ENCODE data around the gene C16orf89. TPM values are rescaled to one million over a fixed set of nuclear protein-coding genes. Genes with fewer than 3 reads are reported as not detected.
"Not testable (repeated sequence)": the region's sequence is repeated elsewhere in the genome, so short reads cannot be mapped to it uniquely, and the experiment has no call there.

C16orf89 gene
- polyA plus RNA-seq, 3 donors = not detected

DNA sequence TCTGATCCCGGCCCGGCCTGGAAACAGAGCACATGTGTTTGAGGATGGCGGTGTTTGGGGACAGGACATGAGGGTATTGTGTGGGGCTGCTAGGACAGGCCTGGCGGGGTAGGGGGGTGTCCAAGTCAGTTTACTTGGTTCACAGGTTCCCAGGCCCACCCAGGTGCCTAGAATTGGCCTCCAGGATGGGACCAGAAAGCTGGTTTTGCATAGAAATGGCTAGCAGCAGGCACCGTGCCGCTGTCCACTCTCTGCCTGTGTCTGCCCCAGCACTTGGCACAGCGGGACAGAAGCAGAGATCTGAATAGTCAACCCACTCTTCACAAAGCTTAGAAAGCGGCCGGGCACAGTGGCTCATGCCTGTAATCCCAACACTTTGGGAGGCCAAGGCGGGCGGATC is 20.0 kb upstream of the C16orf89 start:
- H3K4me1 Mint-ChIP-seq; H3K27ac ChIP-seq (ENCODE audit: low read depth in 1 of 2, low read length in 2 of 2); DNase-seq; H3K4me3 Mint-ChIP-seq; H3K4me3 ChIP-seq (replicated peaks in 1 of 3; ENCODE audit: low read depth in 2 of 3, low read length in 3 of 3); H3K79me2 ChIP-seq (ENCODE audit: insufficient read depth, low read length); intact Hi-C loops (cut with micrococcal nuclease); H3K9me3 Mint-ChIP-seq; H2AFZ ChIP-seq (ENCODE audit: insufficient read depth, low read depth, low read length, poor library complexity, severe bottlenecking); H3K27me3 Mint-ChIP-seq (ENCODE audit: low read depth in 3 of 3); H3K9me3 ChIP-seq (replicated peaks in 1 of 2; ENCODE audit: control insufficient read depth in 1 of 2, insufficient read depth in 1 of 2, low read length in 2 of 2); H3K4me2 ChIP-seq (replicated peaks; ENCODE audit: extremely low read depth, low read length, poor library complexity, severe bottlenecking); H3K27me3 ChIP-seq (ENCODE audit: control insufficient read depth in 2 of 2, insufficient read depth in 2 of 2, low read length in 2 of 2); H3K9ac ChIP-seq (ENCODE audit: insufficient read depth, low read length, poor library complexity, severe bottlenecking); H3K4me1 ChIP-seq (ENCODE audit: control insufficient read depth in 1 of 2, insufficient read depth in 2 of 2, low read length in 2 of 2); H4K20me1 ChIP-seq (ENCODE audit: insufficient read depth, low read length): not testable (repeated sequence)
- 93% methylated on average over 7 of the region's 11 CpGs for WGBS (ENCODE audit: insufficient coverage)
- H3K36me3 ChIP-seq (replicated peaks in 1 of 2; ENCODE audit: control insufficient read depth in 1 of 2, insufficient read depth in 2 of 2, low read length in 2 of 2) = peaks cover 16 to 31% of the 10 kb centered on the region in 2 donors
- Mint-ChIP-seq H3K36me3 (peaks cover 46 to 85% of the 10 kb centered on the region in 2 donors), H3K27ac (peak overlapping the region in 1 of 7 donors; percentile 75)

DNA sequence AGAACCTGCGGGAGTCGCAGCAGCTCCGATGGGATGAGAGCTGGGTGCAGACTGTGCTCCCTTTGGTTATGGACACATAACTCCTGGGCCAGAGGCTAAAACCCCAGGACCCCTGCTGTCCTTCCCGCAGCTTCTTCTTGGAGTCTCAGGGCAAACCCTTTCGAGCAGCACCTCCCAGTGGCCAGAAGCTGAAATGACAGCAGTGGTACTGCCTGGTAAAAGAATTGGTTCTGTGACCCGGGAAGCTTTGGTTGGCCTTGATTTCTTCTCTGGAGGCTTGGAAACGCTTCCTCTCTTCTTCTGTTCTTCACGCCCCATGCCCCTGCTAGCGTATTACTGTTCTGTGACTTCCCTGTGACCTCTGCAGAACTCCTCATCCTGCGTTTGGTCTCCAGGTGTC is 19.0 kb upstream of the C16orf89 start:
- peaks cover 44 to 88% of the 10 kb centered on the region in 2 donors for H3K36me3 Mint-ChIP-seq
- H4K20me1 ChIP-seq (ENCODE audit: insufficient read depth, low read length); H3K27me3 Mint-ChIP-seq (ENCODE audit: low read depth in 3 of 3); H3K27ac ChIP-seq (ENCODE audit: low read depth in 1 of 2, low read length in 2 of 2); H3K4me3 ChIP-seq (replicated peaks in 1 of 3; ENCODE audit: low read depth in 2 of 3, low read length in 3 of 3); intact Hi-C loops (cut with micrococcal nuclease); H3K9me3 Mint-ChIP-seq; H3K27ac Mint-ChIP-seq; H3K4me3 Mint-ChIP-seq; H3K9ac ChIP-seq (ENCODE audit: insufficient read depth, low read length, poor library complexity, severe bottlenecking); H3K4me1 ChIP-seq (ENCODE audit: control insufficient read depth in 1 of 2, insufficient read depth in 2 of 2, low read length in 2 of 2); H3K79me2 ChIP-seq (ENCODE audit: insufficient read depth, low read length); H3K4me2 ChIP-seq (replicated peaks; ENCODE audit: extremely low read depth, low read length, poor library complexity, severe bottlenecking); H3K9me3 ChIP-seq (replicated peaks in 1 of 2; ENCODE audit: control insufficient read depth in 1 of 2, insufficient read depth in 1 of 2, low read length in 2 of 2); H3K27me3 ChIP-seq (ENCODE audit: control insufficient read depth in 2 of 2, insufficient read depth in 2 of 2, low read length in 2 of 2); H3K4me1 Mint-ChIP-seq; H2AFZ ChIP-seq (ENCODE audit: insufficient read depth, low read depth, low read length, poor library complexity, severe bottlenecking): not testable (repeated sequence)
- H3K36me3 ChIP-seq (replicated peaks in 1 of 2; ENCODE audit: control insufficient read depth in 1 of 2, insufficient read depth in 2 of 2, low read length in 2 of 2) = peaks cover 23 to 31% of the 10 kb centered on the region in 2 donors
- TF ChIP-seq, protein P1, sequence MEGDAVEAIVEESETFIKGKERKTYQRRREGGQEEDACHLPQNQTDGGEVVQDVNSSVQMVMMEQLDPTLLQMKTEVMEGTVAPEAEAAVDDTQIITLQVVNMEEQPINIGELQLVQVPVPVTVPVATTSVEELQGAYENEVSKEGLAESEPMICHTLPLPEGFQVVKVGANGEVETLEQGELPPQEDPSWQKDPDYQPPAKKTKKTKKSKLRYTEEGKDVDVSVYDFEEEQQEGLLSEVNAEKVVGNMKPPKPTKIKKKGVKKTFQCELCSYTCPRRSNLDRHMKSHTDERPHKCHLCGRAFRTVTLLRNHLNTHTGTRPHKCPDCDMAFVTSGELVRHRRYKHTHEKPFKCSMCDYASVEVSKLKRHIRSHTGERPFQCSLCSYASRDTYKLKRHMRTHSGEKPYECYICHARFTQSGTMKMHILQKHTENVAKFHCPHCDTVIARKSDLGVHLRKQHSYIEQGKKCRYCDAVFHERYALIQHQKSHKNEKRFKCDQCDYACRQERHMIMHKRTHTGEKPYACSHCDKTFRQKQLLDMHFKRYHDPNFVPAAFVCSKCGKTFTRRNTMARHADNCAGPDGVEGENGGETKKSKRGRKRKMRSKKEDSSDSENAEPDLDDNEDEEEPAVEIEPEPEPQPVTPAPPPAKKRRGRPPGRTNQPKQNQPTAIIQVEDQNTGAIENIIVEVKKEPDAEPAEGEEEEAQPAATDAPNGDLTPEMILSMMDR (IDR thresholded peaks at IDR 0.05) = peak; percentile 75
- WGBS (ENCODE audit: insufficient coverage) = 94% methylated on average over 7 of the region's 10 CpGs
- DNase-seq = peak; percentile 18 to 35 (median 34)

DNA sequence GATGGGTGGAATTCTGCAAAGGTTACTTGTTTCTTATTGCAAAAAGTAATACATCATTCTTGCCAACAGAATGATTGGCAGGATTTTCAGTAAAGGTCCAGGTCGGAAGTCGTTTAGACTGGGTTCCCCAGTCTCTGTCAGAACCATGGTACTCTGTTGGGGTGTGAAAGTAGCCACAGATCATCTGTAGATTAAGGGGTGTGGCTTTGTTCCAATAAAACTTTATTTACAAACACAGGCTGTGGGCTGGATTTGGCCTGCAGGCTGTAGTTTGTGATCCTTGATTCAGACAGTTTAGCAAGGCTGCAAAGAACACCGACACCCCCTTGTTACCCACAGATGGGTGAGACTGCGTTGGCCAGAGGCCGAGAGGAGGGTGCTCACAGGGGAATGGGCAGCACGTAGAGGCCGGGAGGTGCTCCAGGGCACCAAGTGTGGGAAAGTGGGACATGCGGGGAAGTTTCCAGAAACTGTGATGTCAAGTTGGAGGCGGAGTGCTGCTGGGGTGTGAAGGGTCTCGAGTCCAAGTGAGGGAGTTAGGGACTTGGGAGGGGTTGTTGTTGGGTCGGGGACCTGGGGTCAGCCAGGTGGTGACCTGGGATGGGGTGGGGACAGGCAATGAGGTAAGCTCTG is 18.5 kb upstream of the C16orf89 start:
- H3K9ac ChIP-seq (ENCODE audit: insufficient read depth, low read length, poor library complexity, severe bottlenecking); H2AFZ ChIP-seq (ENCODE audit: insufficient read depth, low read depth, low read length, poor library complexity, severe bottlenecking); H3K4me1 ChIP-seq (ENCODE audit: control insufficient read depth in 1 of 2, insufficient read depth in 2 of 2, low read length in 2 of 2); H4K20me1 ChIP-seq (ENCODE audit: insufficient read depth, low read length); H3K27ac ChIP-seq (ENCODE audit: low read depth in 1 of 2, low read length in 2 of 2); H3K9me3 ChIP-seq (replicated peaks in 1 of 2; ENCODE audit: control insufficient read depth in 1 of 2, insufficient read depth in 1 of 2, low read length in 2 of 2); H3K79me2 ChIP-seq (ENCODE audit: insufficient read depth, low read length); DNase-seq; H3K4me2 ChIP-seq (replicated peaks; ENCODE audit: extremely low read depth, low read length, poor library complexity, severe bottlenecking); H3K27me3 Mint-ChIP-seq (ENCODE audit: low read depth in 3 of 3); H3K4me3 ChIP-seq (replicated peaks in 1 of 3; ENCODE audit: low read depth in 2 of 3, low read length in 3 of 3); H3K9me3 Mint-ChIP-seq; intact Hi-C loops (cut with micrococcal nuclease); H3K4me1 Mint-ChIP-seq; H3K27me3 ChIP-seq (ENCODE audit: control insufficient read depth in 2 of 2, insufficient read depth in 2 of 2, low read length in 2 of 2); H3K4me3 Mint-ChIP-seq: not testable (repeated sequence)
- Mint-ChIP-seq H3K27ac (peak overlapping the region in 2 of 7 donors; percentile 40 to 46), H3K36me3 (peaks cover 49 to 89% of the 10 kb centered on the region in 2 donors)
- peaks cover 23 to 31% of the 10 kb centered on the region in 2 donors for H3K36me3 ChIP-seq (replicated peaks in 1 of 2; ENCODE audit: control insufficient read depth in 1 of 2, insufficient read depth in 2 of 2, low read length in 2 of 2)
- 100% methylated on average over 3 of the region's 11 CpGs for WGBS (ENCODE audit: insufficient coverage)

DNA sequence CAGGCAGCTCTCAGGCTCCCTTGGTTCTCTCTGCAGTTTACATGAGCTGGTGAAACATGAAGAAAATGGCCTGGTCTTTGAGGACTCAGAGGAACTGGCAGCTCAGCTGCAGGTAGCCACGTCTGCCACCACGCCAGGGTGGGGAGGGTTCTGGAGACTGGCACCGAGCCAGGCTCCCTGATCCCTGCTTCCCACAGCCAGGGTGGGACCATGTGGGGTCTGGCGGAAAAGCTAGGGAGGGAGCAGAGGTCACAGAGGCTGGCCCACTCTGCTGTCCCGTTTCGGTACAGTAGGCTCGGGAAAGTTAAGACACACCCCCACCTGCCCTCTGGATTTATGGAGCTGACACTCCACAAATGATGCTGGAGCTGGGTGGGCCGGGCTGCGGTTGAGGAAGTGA is 17.9 kb upstream of the C16orf89 start:
- DNase-seq; H3K9me3 Mint-ChIP-seq; H3K4me2 ChIP-seq (replicated peaks; ENCODE audit: extremely low read depth, low read length, poor library complexity, severe bottlenecking); H3K4me3 Mint-ChIP-seq; H3K9me3 ChIP-seq (replicated peaks in 1 of 2; ENCODE audit: control insufficient read depth in 1 of 2, insufficient read depth in 1 of 2, low read length in 2 of 2); H3K4me1 ChIP-seq (ENCODE audit: control insufficient read depth in 1 of 2, insufficient read depth in 2 of 2, low read length in 2 of 2); H3K27ac ChIP-seq (ENCODE audit: low read depth in 1 of 2, low read length in 2 of 2); intact Hi-C loops (cut with micrococcal nuclease); H3K27me3 Mint-ChIP-seq (ENCODE audit: low read depth in 3 of 3); H3K79me2 ChIP-seq (ENCODE audit: insufficient read depth, low read length); H2AFZ ChIP-seq (ENCODE audit: insufficient read depth, low read depth, low read length, poor library complexity, severe bottlenecking); H3K9ac ChIP-seq (ENCODE audit: insufficient read depth, low read length, poor library complexity, severe bottlenecking); H4K20me1 ChIP-seq (ENCODE audit: insufficient read depth, low read length); H3K27me3 ChIP-seq (ENCODE audit: control insufficient read depth in 2 of 2, insufficient read depth in 2 of 2, low read length in 2 of 2); H3K4me3 ChIP-seq (replicated peaks in 1 of 3; ENCODE audit: low read depth in 2 of 3, low read length in 3 of 3); H3K4me1 Mint-ChIP-seq: not testable (repeated sequence)
- Mint-ChIP-seq H3K27ac (peak overlapping the region in 2 of 7 donors; percentile 40 to 70), H3K36me3 (peaks cover 47 to 90% of the 10 kb centered on the region in 2 donors)
- peaks cover 24 to 27% of the 10 kb centered on the region in 2 donors for H3K36me3 ChIP-seq (replicated peaks in 1 of 2; ENCODE audit: control insufficient read depth in 1 of 2, insufficient read depth in 2 of 2, low read length in 2 of 2)
- WGBS (ENCODE audit: insufficient coverage) = 84% methylated on average over 6 of the region's 9 CpGs

All from CD14-positive monocyte (primary cell).